ENCODE data around the gene LIN28B.

DNA sequence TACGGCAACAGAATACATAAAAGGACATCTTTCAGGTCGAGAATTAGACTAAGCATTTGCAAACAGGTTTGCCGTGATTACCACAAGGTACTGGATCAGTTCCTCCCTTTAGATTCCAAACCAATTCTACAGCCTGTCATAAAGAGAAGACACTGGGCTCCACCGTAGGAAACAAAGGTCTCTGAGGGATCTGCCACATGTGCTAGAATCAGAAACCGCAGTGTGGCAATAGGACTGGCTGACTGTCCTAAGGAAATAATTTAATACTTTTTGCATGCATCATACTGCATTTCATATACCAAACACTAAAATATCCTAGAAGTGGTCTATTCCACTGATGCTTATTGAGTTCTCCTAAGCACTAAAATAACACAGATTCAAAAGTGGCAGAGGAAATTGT is 163.7 kb downstream of the LIN28B start:
- TF ChIP-seq, protein P1, sequence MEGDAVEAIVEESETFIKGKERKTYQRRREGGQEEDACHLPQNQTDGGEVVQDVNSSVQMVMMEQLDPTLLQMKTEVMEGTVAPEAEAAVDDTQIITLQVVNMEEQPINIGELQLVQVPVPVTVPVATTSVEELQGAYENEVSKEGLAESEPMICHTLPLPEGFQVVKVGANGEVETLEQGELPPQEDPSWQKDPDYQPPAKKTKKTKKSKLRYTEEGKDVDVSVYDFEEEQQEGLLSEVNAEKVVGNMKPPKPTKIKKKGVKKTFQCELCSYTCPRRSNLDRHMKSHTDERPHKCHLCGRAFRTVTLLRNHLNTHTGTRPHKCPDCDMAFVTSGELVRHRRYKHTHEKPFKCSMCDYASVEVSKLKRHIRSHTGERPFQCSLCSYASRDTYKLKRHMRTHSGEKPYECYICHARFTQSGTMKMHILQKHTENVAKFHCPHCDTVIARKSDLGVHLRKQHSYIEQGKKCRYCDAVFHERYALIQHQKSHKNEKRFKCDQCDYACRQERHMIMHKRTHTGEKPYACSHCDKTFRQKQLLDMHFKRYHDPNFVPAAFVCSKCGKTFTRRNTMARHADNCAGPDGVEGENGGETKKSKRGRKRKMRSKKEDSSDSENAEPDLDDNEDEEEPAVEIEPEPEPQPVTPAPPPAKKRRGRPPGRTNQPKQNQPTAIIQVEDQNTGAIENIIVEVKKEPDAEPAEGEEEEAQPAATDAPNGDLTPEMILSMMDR (IDR thresholded peaks at IDR 0.05) = no peak
- no peak for TF ChIP-seq POLR2A (IDR thresholded peaks at IDR 0.05)

Data from adrenal gland (tissue), 5 donors.